Natural killer cell treated with Interleukin-12 subunit alpha and Interleukin-12 subunit beta and Interleukin-15 and Interleukin-18, amount 100 ng/mL, for 72 hours (primary cell): ENCODE results near the gene PRSS8. TPM values are rescaled to one million over a fixed set of nuclear protein-coding genes. Genes with fewer than 3 reads are reported as not detected.
"Not testable (repeated sequence)": the region's sequence is repeated elsewhere in the genome, so short reads cannot be mapped to it uniquely, and the experiment has no call there.

Source experiments
- ATAC-seq, 2 donors: fragments of 150-1000 bp; cut with Tn5 transposase in 1 of 2; sonication (Bioruptor Pico), chemical (Tn5 transposase) in 1 of 2; 2 replicates each; pipeline ENCODE4 v1.10.0; 2021
- DNase-seq: peaks from one replicate; pipeline ENCODE4 v3.0.0; 2022; ENCODE audit warnings: low spot score
- H3K27ac Mint-ChIP-seq, 2 donors: 1 replicate in 1 of 2; 2 replicates in 1 of 2; pipeline ENCODE4 v1.8.0; 2022; ENCODE audit warnings: mixed read lengths in 2 of 2, mild to moderate bottlenecking in 1 of 2, moderate library complexity in 1 of 2
- H3K27me3 Mint-ChIP-seq, 2 donors: 1 replicate in 1 of 2; 2 replicates in 1 of 2; pipeline ENCODE4 v1.8.0; 2022; ENCODE audit warnings: mixed read lengths in 2 of 2
- H3K36me3 Mint-ChIP-seq: one replicate; pipeline ENCODE4 v1.8.0; 2022; ENCODE audit warnings: mixed read lengths
- H3K4me1 Mint-ChIP-seq, 2 donors: 1 replicate in 1 of 2; 2 replicates in 1 of 2; pipeline ENCODE4 v1.8.0; 2022; ENCODE audit warnings: low read depth in 2 of 2, mixed read lengths in 2 of 2, mild to moderate bottlenecking in 1 of 2
- H3K4me3 Mint-ChIP-seq: one replicate; pipeline ENCODE4 v1.8.0; 2022; ENCODE audit warnings: mixed read lengths
- H3K9me3 Mint-ChIP-seq: 2 replicates; pipeline ENCODE4 v1.8.0; 2022; ENCODE audit warnings: mixed read lengths
- total RNA-seq, 2 donors: library from RNA; stranded (reverse); gene quantifications; one replicate each; pipeline ENCODE4 v1.2.3, GENCODE V29; 2022

PRSS8 gene
- total RNA-seq, 2 donors from 2014 or later: not detected

DNA sequence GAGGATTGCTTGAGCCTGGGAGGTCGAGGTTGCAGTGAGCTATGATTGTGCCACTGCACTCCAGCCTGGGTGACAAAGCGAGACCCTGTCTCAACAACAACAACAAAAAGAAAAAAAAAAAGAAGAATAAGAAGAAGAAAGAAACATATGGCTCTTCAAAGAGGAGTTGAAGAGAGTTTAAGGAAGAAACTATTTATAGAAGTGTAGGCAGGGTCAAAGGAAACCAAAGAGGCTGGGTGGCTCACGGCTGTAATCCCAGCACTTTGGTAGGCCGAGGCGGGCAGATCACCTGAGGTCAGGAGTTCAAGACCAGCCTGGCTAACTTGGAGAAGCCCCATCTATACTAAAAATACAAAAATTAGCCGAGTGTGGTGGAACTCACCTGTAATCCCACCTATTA is 15.4 kb upstream of the PRSS8 start:
- not testable (repeated sequence) for H3K27me3 Mint-ChIP-seq, H3K9me3 Mint-ChIP-seq, H3K4me1 Mint-ChIP-seq, H3K4me3 Mint-ChIP-seq, H3K27ac Mint-ChIP-seq, ATAC-seq, DNase-seq, H3K36me3 Mint-ChIP-seq

DNA sequence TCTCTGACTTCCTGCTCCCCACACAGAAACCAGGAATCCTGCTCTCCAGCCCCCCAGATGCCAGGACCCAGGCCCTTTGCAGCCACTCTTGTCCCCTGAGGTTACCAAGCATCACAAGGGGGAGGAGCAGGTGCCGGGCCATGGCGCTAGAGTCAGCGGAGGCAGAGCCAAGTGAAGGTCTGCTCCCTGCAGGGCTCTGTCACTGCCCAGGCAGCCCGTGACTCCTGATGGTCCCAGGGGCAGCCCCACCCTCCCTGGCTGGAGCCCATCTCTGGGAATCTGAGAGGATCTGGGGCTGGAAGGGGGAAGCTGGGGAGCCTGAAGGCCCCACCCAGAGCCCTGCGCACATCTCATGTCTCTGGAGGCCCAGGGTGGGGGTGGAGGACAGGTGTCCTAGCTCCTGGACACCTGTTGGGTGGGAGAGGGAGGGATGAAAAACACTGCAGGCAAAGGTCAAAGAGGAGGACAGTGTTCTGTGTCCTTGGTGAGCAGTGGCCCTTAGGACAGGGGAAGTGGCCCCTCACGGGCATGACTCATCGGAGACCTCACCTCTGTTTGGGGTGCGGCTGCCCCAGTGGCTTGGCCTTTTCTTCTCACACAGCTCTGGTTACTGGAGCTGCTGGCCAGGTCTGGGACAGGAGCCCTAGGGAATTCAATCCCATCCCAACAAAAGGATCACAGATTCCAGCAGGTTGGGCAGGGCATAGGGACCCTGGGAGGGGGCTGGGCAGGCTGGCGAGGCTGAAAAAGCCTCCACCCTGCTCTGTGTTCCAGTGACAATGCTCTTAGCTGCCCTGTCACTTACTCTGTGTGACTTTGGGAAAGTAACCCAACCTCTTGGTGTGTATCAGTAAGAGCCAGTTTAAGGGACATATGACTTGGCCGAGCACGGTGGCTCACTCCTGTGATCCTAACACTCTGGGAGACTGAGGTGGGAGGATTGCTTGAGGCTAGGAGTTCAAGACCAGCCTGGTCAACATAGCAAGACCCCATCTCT is 14.7 kb upstream of the PRSS8 start, which contains the start of gene PRSS36:
Gene PRSS36, minus strand, starts transcription at position 173 of the 997 bp plus-strand sequence. Its CDS starts 31 bp downstream, at position 142.
- no peaks in the 10 kb centered on the region for H3K36me3 Mint-ChIP-seq

DNA sequence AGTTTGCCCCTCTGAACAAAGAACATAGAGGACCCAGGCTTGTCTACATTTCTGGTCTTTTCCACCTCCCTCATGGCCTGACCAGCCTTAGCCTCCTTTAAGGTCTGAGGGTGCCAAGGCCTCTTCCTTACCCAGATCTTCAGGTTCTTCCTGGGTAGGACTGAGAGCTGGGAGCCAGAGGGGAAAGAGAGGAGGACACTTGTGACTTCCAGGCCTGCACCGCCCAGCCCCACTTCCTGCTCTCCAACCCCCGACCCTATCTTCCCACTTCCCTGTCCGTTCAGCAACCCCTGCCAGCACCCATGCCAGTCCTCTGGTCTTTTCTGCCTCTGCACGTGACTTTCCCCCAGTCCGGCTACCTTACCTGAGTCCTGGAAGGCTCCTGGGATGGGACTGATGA is 13.8 kb upstream of the PRSS8 start:
- Mint-ChIP-seq H3K9me3 (no peaks in the 10 kb centered on the region), H3K4me1 (no peaks in the 10 kb centered on the region), H3K27me3 (peaks cover 0 to 7% of the 10 kb centered on the region in 2 donors), H3K27ac (no peak overlapping the region), H3K4me3 (no peak overlapping the region), H3K36me3 (no peaks in the 10 kb centered on the region)
- ATAC-seq: no peak
- DNase-seq: no peak

More for the DNA sequence above, 14.7 kb upstream of the PRSS8 start, which contains the start of gene PRSS36:
- ATAC-seq: peak in 1 of 2 donors; percentile 4
- Mint-ChIP-seq H3K27ac (no peak within 1 kb of the TSS), H3K4me1 (no peaks in the 10 kb centered on the region), H3K4me3 (no peak within 1 kb of the TSS), H3K27me3 (peaks cover 0 to 7% of the 10 kb centered on the region in 2 donors), H3K9me3 (no peaks in the 10 kb centered on the region)
- DNase-seq: no peak

DNA sequence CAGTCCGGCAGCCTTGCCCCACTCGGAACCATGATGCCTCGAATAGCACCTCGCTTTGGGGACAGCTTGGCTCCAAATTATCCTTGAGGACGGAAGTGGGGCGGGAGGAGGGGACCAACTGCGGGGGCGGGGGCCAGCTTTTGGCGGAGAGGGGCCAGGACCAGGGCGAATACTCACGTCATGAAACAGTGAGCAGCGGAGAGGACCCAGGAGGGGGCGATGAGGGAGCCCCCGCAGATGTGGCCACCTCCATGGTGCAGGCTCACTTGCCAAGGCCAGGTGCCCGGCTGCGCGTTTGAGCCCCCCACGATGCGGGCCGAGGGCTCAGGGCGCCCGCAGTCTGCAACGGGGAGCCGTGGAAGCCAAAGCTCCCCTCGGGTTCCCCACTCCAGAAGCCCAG is 13.4 kb upstream of the PRSS8 start:
- no peaks in the 10 kb centered on the region for H3K9me3 Mint-ChIP-seq
- H3K27ac Mint-ChIP-seq: no peak overlapping the region
- no peaks in the 10 kb centered on the region for H3K36me3 Mint-ChIP-seq
- no peak for ATAC-seq
- H3K27me3 Mint-ChIP-seq: peaks cover 0 to 7% of the 10 kb centered on the region in 2 donors
- peaks cover 2 to 3% of the 10 kb centered on the region in 2 donors for H3K4me1 Mint-ChIP-seq
- H3K4me3 Mint-ChIP-seq: no peak overlapping the region
- DNase-seq: no peak

DNA sequence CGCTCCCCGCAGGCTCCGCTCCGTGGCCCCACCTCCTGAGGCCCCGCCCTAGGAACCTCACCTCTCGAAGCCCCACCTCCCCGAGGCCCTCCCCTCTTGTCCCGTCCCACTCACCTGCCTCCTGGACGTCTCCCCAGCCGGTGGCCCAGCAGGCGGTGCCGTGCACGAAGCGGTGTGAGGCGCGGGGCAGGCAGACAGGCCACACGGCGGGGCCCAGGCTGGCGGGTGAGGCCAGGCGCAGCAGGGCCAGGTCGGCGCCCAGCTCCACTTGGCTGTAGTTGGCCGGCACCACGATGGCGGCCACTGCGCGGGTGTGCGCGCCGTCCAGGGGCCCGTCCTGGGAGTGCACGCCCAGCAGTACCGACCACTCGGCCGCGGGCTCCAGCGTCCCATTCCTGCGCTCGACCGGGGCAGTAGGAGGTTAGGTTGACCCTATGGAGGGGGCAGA is 12.8 kb upstream of the PRSS8 start:
- Mint-ChIP-seq H3K4me1 (peaks cover 5 to 7% of the 10 kb centered on the region in 2 donors), H3K27ac (no peak overlapping the region), H3K36me3 (no peaks in the 10 kb centered on the region), H3K27me3 (peaks cover 0 to 7% of the 10 kb centered on the region in 2 donors), H3K9me3 (no peaks in the 10 kb centered on the region), H3K4me3 (no peak overlapping the region)
- DNase-seq (no peak), ATAC-seq (peak in 1 of 2 donors; percentile 40)

DNA sequence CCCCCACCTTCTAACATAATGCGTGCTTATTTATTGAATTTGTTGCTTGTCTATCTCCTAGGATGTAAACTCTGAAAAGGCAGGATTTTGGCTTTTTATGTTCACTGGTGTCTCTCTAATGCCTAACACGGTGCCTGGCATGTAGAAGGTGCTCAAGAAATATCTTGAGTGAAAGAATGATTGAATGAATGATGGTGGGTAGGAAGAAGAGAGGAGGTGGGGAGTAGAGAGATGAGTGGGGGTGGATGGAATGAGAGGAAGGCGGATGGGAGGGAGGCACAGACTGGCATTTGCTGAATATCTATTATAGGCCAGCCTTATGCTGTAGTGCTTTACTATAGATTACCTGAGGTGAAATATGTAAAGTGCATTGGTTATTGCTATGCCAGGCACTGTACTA is 12.0 kb upstream of the PRSS8 start:
- no peaks in the 10 kb centered on the region for H3K36me3 Mint-ChIP-seq
- ATAC-seq: no peak
- peaks cover 5 to 7% of the 10 kb centered on the region in 2 donors for H3K4me1 Mint-ChIP-seq
- H3K27me3 Mint-ChIP-seq: peaks cover 0 to 7% of the 10 kb centered on the region in 2 donors
- H3K4me3 Mint-ChIP-seq: no peak overlapping the region
- DNase-seq: no peak
- H3K9me3 Mint-ChIP-seq: no peaks in the 10 kb centered on the region
- H3K27ac Mint-ChIP-seq: no peak overlapping the region

DNA sequence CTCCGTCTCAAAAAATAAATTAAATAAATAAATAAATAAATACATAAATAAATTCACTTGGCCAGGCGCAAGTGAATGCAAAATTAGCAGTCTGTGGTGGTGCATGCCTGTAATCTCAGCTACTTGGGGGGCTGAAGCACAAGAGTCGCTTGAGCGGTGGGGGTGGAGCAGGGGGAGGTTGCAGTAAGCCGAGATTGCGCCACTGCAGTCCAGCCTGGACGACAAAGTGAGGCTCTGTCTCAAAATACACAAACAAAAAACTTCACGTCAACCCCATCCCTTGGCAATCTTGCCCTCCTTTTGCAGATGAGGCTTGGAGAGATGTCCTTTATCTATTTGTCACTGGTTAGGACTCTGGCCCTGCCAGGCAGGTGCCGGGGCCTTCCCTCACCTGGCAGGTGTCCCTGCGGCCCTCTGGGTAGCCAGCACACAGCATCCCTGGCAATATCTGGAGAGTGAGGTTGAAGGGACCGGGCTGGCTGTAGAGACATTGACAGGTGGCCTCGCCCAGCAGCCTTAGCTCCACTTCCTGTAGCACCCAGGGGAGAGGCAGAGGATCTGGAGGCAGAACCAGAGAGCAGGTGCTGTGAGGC is 10.0 kb upstream of the PRSS8 start:
- H3K36me3 Mint-ChIP-seq: no peaks in the 10 kb centered on the region
- no peaks in the 10 kb centered on the region for H3K9me3 Mint-ChIP-seq
- H3K27ac Mint-ChIP-seq: peak overlapping the region in 1 of 2 donors; percentile 16
- peaks cover 9 to 13% of the 10 kb centered on the region in 2 donors for H3K4me1 Mint-ChIP-seq
- DNase-seq (no peak), ATAC-seq (no peak)
- peaks cover 0 to 7% of the 10 kb centered on the region in 2 donors for H3K27me3 Mint-ChIP-seq
- H3K4me3 Mint-ChIP-seq: no peak overlapping the region

DNA sequence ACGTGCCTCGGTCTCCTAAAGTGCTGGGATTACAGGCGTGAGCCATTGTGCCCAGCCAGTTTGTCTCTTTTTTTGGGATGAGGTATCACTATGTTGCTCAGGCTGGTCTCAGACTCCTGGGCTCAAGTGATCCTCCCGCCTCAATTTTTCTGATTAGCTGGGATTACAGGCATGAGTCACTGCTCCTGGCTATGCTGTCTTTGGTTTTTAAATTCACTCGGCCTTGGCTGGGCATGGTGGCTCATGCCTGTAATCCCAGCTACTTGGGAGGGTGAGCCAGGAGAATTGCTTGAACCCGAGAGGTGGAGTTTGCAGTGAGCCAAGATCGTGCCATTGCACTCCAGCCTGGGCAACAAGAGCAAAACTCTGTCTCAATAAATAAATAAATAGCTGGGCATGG is 8.9 kb upstream of the PRSS8 start:
- peaks cover 9 to 13% of the 10 kb centered on the region in 2 donors for H3K4me1 Mint-ChIP-seq
- peak overlapping the region; percentile 52 for H3K4me3 Mint-ChIP-seq
- H3K36me3 Mint-ChIP-seq, ATAC-seq, H3K9me3 Mint-ChIP-seq, H3K27me3 Mint-ChIP-seq, DNase-seq: not testable (repeated sequence)
- H3K27ac Mint-ChIP-seq: peak overlapping the region in 1 of 2 donors; percentile 50

DNA sequence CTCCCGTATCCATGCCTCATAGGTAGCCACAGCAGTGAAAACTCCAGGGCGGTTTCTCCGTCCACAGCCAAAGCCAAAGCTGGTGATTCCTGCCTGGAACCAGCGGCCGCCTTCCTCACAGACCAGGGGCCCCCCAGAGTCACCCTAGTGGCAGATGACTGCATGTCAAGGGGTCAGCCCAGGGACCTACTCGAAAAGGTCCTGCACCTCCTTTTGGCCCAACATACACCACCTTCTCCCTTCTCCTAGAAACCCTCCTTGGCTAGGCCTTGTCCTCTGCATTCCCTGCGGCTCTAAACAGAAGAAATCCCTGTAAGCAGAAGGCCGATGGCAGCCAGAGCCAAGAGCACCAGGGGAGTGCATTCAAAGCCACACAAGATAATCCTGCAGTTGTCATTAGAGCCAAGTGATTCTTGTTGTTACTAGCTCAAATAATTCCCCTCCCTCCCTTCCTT is 8.2 kb upstream of the PRSS8 start:
- peak overlapping the region; percentile 52 for H3K4me3 Mint-ChIP-seq
- peaks cover 9 to 13% of the 10 kb centered on the region in 2 donors for H3K4me1 Mint-ChIP-seq
- H3K9me3 Mint-ChIP-seq: no peaks in the 10 kb centered on the region
- H3K27me3 Mint-ChIP-seq: peaks cover 0 to 5% of the 10 kb centered on the region in 2 donors
- DNase-seq (no peak), ATAC-seq (no peak)
- H3K27ac Mint-ChIP-seq: peak overlapping the region; percentile 50 to 72
- H3K36me3 Mint-ChIP-seq: no peaks in the 10 kb centered on the region

DNA sequence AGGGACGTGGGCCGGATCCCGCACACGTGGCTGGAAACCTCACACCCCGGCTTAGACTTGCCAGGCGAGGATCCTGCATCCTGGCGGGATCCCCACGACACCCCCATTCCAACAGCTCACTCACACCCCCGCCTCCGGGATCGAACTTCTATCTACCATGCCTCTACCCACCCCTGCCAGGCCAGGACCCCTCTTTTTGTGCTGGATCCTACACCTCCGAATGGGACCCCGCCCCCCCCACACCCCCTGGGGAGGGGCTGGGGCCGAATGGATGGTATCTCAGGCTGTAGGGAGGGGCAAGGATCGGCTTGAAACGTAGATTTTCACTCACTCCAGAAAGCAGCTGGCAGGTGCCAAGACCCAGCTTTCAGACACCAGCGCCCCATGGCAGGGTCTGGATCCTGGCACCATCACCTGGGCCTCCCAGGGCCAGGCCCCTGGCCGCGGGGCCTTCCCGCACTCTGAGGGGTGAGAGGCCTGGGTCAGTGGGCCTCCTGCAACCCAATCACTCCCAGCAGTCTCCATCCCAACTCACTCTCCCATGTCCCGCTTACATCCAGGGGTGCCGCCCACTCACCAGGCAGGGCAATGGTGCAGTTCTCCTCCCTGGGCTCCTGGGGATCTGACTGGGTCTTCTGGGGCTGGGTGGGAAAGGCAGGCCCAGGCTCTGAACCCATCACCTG is 7.6 kb upstream of the PRSS8 start:
- DNase-seq (no peak), ATAC-seq (no peak)
- Mint-ChIP-seq H3K27ac (peak overlapping the region; percentile 50 to 72), H3K27me3 (peaks cover 0 to 5% of the 10 kb centered on the region in 2 donors), H3K4me3 (peak overlapping the region; percentile 52), H3K36me3 (no peaks in the 10 kb centered on the region), H3K4me1 (peaks cover 9 to 13% of the 10 kb centered on the region in 2 donors), H3K9me3 (no peaks in the 10 kb centered on the region)

DNA sequence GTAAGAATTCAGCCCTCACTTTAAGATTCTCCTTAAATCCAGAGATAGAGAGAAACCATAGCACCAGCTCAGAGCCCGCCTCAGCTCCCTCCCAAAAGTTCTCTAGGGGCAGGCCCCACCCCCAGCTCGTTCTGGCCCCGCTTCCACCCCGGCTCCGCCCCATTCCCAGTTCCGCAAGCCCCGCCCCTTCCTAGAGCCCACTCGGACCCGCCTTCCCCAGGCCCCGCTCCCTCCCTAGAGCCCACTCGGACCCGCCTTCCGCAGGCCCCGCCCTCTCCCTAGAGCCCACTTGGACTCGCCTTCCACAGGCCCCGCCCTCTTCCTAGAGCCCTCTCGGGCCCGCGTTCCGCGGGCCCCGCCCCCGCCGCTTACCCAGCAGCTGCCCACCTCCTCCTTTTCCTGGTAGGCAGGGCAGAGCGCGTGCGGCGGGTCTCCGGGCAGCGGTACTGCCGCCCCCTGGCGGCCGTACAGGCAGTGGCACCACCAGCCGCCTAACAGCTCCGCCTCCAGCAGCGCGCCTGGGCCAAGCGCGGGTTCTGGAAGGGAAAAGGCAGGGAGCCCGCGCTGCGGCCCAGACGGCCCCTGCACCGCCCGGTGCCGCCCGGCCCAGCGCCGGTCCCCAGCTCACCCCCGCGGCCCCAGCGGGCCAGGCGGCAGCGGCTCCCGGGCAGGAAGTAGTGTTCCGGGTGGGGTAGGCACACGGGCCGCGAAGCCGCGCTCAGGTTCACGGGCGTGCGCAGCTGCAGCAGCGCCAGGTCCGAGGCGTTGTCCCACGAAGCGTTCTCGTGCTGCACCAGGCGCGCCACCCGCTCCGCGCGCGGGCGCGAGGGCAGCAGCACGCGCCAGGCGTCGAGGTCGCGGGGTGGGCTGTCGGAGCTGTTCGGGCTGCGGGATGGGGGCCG is 6.8 kb upstream of the PRSS8 start:
- H3K9me3 Mint-ChIP-seq: no peaks in the 10 kb centered on the region
- H3K27me3 Mint-ChIP-seq: no peaks in the 10 kb centered on the region
- H3K27ac Mint-ChIP-seq: peak overlapping the region; percentile 73 to 86

DNA sequence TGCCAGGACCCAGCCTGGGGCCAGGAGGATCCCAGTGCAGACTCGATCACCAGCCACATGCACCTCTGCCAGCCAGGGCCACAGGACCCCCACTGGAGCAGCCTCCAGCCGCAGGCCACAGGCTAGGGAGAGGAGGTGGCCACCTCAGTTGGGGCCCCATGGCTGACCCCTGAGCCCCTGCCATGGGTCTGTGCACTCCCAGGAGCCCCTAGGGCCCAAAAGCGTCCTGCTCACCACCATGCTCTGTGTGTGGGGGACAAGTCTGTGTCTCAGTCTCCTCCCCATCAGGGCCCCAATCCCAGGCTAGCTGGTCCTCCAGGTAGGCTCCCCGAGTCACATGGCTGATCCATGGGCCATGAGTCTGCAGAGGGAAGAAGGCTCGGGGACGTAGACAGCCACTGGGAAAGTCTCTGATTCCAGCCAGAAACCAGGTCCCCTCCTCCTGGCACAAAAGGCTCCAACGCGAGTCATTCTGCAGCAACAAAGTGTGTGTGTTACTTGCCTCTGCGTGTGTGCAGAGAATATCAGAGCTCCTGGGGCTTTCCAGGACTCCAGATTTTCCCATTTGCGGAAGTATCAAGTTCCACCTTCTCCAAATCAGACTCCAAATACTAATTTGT is 6.1 kb upstream of the PRSS8 start:
- no peaks in the 10 kb centered on the region for H3K9me3 Mint-ChIP-seq

More for the DNA sequence above, 6.8 kb upstream of the PRSS8 start:
- ATAC-seq: peak; percentile 97 to 98
- peaks cover 9 to 13% of the 10 kb centered on the region in 2 donors for H3K4me1 Mint-ChIP-seq
- peak overlapping the region; percentile 73 for H3K4me3 Mint-ChIP-seq
- peak; percentile 99 for DNase-seq
- H3K36me3 Mint-ChIP-seq: no peaks in the 10 kb centered on the region

More for the DNA sequence above, 6.1 kb upstream of the PRSS8 start:
- Mint-ChIP-seq H3K4me1 (peaks cover 9 to 13% of the 10 kb centered on the region in 2 donors), H3K36me3 (no peaks in the 10 kb centered on the region), H3K4me3 (peak overlapping the region; percentile 73), H3K27me3 (no peaks in the 10 kb centered on the region), H3K27ac (peak overlapping the region; percentile 73 to 86)
- ATAC-seq (no peak), DNase-seq (no peak)
